ENCODE measurements around the gene ARHGAP6. TPM values are rescaled to one million over a fixed set of nuclear protein-coding genes. Genes with fewer than 3 reads are reported as not detected.

The ARHGAP6 gene
- total RNA-seq, 1 experiment from 2014 or later = 0.10 TPM

GRCh38 chrX:11171956-11172355, 493.8 kb downstream of the ARHGAP6 start (continued):
- TF ChIP-seq POLR2A (IDR thresholded peaks at IDR 0.05; ENCODE audit: borderline replicate concordance, extremely low read depth, insufficient read depth, insufficient read length) (no peak), ATF3 (IDR thresholded peaks at IDR 0.05) (no peak), TCF7L2 (IDR thresholded peaks at IDR 0.05; ENCODE audit: borderline replicate concordance, extremely low read depth, insufficient read depth, insufficient read length) (no peak), CTCF (IDR thresholded peaks at IDR 0.05 in 2 of 3, conservative IDR thresholded peaks at IDR 0.05 in 1 of 3; ENCODE audit: borderline replicate concordance in 1 of 3, insufficient read depth in 1 of 3, low read depth in 2 of 3, low read length in 2 of 3) (no peak), MAX (IDR thresholded peaks at IDR 0.05) (no peak)

GRCh38 chrX:11164433-11164832, 501.3 kb downstream of the ARHGAP6 start:
- Histone ChIP-seq H3K79me2 (ENCODE audit: insufficient read depth, low read length) (no peaks in the 10 kb centered on the region), H3K9me3 (ENCODE audit: control insufficient read depth in 1 of 2, insufficient read depth in 1 of 2, low read depth in 1 of 2, low read length in 2 of 2) (no peaks in the 10 kb centered on the region), H3K4me3 (replicated peaks in 1 of 2; ENCODE audit: low read depth in 1 of 2, low read length in 2 of 2) (no peak overlapping the region), H2AFZ (ENCODE audit: low read depth, low read length, poor library complexity, severe bottlenecking) (no peak overlapping the region), H4K20me1 (ENCODE audit: insufficient read depth) (no peaks in the 10 kb centered on the region), H3K9me2 (ENCODE audit: insufficient read depth) (no peaks in the 10 kb centered on the region), H3K27ac (ENCODE audit: low read depth, low read length) (no peak overlapping the region), H3K4me1 (ENCODE audit: control insufficient read depth in 1 of 2, insufficient read depth in 2 of 2, low read length in 2 of 2) (no peaks in the 10 kb centered on the region), H3K36me3 (ENCODE audit: control insufficient read depth in 1 of 2, insufficient read depth in 2 of 2, low read length in 2 of 2) (no peaks in the 10 kb centered on the region), H3K9ac (ENCODE audit: low read length) (no peak overlapping the region), H3K4me2 (ENCODE audit: low read length) (no peak overlapping the region), H3K27me3 (ENCODE audit: insufficient read depth, low read length) (0 out of 2 replicates have a peak, but pooled peaks cover 4% of the 10 kb centered on the region)
- DNase-seq (ENCODE audit: low read depth, low spot score) (no peak), ATAC-seq (no peak)
- intact Hi-C loops (cut with micrococcal nuclease) = no loop called here
- no TSS peak for BruUV-seq (replicated peaks)
- TF ChIP-seq EZH2phosphoT487 (IDR thresholded peaks at IDR 0.05; ENCODE audit: borderline replicate concordance) (no peak), CEBPB (IDR thresholded peaks at IDR 0.05; ENCODE audit: low read depth) (no peak), YY1 (IDR thresholded peaks at IDR 0.05; ENCODE audit: extremely low read depth, insufficient replicate concordance, low read depth, low read length) (no peak), JUND (IDR thresholded peaks at IDR 0.05) (no peak), ZFX (IDR thresholded peaks at IDR 0.05) (no peak), CTCF (IDR thresholded peaks at IDR 0.05 in 2 of 3, conservative IDR thresholded peaks at IDR 0.05 in 1 of 3; ENCODE audit: borderline replicate concordance in 1 of 3, insufficient read depth in 1 of 3, low read depth in 2 of 3, low read length in 2 of 3) (no peak), REST (IDR thresholded peaks at IDR 0.05; ENCODE audit: low read depth) (no peak), TCF7L2 (IDR thresholded peaks at IDR 0.05; ENCODE audit: borderline replicate concordance, extremely low read depth, insufficient read depth, insufficient read length) (no peak), ZNF274 (IDR thresholded peaks at IDR 0.05; ENCODE audit: low read depth, low read length) (no peak), SRF (IDR thresholded peaks at IDR 0.05; ENCODE audit: low read depth) (no peak), EGR1 (IDR thresholded peaks at IDR 0.05; ENCODE audit: low read depth) (no peak)
- ChIA-PET POLR2A (no interaction called here), RAD21 (ENCODE audit: low non-redundant PET in 1 of 2, low total read pairs in 2 of 2, uncharacterized antibody in 2 of 2, unreplicated experiment in 2 of 2) (no interaction called here), CTCF (no interaction called here)

Measured in HCT116 (cell line).